NCI-H146 treated with DMSO at 0.1 percent for 48 hours (cell line): Measurements from ENCODE around the gene RPN1.
"Not testable (repeated sequence)": the region's sequence is repeated elsewhere in the genome, so short reads cannot be mapped to it uniquely, and the experiment has no call there.

Experiments
- DNase-seq: peaks from one replicate; lab custom pipeline; 2025; ENCODE audit not compliant: unreplicated experiment; lab: John Stamatoyannopoulos, UW

The RPN1 gene

GRCh38 chr3:128613083-128613829 is 37.4 kb downstream of the RPN1 start:
- no peak for DNase-seq

GRCh38 chr3:128610451-128611070 is 40.1 kb downstream of the RPN1 start:
- no peak for DNase-seq

DNA sequence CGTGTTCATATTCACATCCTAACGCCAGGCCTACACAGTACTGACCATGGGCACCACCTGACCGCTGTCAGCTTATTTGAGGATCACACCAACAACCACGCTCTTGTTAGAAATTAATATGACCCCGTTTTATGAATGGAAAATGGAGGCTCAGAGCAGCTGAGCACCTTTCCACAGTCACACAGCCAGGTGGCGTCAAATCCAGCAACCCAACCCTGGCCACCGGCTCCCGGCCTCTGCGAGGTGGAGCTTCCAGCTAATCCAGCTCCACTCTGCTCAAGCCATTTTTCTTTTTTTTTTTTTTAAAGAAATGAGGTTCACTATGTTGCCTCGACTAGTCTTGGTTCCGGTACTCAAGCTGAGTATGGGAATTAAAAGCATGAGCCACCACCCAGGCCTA is 41.3 kb downstream of the RPN1 start:
- no peak for DNase-seq

GRCh38 chr3:128607710-128608048 is 42.9 kb downstream of the RPN1 start:
- DNase-seq: no peak

DNA sequence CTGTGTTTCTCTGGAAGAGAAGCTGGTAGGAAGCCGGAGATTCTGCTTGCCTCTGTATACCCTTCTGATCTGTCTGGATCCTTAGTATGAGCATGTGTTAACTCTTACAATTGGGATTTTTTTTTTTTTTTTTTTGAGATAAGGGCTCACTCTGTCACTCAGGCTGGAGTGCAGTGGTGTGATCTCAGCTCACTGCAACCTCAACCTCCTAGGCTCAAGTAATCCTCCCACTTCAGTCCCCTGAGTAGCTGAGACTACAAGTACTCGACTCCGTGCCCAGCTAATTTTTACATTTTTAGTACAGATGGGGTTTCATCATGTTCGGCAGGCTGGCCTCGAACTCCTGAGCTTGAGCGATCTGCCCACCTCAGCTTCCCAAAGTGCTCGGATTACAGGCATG is 44.5 kb downstream of the RPN1 start:
- DNase-seq: no peak

DNA sequence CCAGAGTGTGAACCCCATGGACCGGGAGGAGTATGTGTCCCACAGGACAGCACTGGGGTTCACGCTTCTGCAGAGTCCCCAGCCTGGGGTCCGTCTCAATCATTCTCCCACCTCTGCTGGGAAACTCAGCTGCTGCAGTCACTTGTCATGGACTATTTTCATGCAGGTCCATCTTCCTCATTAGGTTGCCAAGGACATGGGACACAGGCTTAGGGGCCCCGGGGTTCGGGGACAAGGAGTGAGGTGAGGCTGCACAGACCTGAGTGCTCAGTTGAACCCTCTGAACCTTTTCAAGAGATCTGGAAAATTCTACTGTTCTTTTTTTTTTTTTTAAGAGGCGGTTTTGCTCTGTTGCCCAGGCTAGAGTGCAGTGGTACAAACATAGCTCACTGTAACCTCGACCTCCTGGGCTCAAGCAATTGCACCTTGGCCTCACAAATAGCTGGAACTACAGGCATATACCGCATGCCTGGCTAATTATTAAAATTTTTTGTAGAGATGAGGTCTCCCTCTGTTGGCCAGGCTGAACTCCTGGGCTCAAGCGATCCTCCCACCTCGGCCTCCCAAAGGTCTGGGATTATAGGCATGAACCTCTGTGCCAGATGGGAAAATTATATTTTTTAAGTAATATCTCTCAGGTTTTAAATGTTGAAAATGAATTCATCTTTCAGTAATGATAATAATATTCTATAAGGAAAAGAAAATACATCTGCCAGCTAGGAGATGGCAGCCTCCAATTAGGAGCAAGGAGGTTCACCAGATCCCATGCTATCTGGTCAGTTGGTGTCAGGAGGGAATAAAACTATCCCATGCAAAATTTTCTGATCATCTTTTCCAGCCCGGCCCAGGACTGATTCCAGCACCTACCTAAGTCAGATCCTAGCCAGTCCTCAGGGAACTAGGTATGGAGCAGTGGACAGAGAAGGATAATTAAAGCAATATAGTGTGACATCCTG is 45.2 kb downstream of the RPN1 start:
- DNase-seq: no peak

DNA sequence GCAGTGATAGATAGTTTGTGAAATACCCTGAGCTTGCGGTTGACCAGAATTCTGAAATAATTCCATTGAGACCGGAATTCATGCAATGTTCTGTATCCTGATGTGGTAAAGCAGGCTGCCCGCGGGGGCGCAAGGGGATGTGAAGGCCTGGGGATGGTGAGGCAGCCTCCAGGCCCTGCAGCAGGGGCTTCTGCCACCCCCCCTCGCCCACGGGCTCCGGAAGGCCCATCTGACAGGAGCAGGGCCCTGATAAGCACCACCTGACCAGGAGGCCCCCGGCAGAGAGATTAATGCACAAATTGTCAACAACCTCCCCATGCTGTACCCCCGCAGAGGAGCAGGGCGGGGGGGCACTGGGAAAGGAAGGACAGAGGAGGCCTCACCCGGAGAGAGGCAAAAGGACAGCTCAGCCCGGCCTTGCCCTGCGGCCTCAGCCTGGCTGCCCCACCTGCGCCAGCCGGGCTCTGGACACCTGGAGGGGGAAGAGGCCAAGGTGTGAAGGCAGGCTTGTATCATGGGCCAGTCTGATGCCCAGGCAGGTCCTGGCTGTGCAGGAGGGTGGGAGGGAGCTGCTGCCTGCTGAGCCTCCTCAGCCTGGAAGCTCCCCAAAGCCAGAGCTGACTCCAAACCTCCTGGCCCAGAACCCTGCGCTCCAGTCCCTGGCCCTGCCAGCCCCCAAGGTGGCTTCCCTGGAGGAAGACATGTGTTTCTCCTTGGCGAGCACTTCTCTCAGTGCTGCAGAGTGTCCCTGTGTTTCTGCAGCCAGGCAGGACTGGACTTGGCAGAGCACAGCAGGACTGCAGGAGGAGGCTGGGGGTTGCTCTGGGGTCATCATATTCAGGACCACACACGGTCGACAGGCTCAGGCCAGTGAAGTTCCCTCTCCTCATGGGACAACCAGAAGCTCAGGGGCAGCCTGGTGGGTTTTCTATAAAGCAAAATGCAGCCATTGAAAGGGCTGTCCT is 46.5 kb downstream of the RPN1 start:
- DNase-seq: no peak

- DNase-seq: no peak
Measured at GRCh38 chr3:128603313-128603712, 47.3 kb downstream of the RPN1 start.

DNA sequence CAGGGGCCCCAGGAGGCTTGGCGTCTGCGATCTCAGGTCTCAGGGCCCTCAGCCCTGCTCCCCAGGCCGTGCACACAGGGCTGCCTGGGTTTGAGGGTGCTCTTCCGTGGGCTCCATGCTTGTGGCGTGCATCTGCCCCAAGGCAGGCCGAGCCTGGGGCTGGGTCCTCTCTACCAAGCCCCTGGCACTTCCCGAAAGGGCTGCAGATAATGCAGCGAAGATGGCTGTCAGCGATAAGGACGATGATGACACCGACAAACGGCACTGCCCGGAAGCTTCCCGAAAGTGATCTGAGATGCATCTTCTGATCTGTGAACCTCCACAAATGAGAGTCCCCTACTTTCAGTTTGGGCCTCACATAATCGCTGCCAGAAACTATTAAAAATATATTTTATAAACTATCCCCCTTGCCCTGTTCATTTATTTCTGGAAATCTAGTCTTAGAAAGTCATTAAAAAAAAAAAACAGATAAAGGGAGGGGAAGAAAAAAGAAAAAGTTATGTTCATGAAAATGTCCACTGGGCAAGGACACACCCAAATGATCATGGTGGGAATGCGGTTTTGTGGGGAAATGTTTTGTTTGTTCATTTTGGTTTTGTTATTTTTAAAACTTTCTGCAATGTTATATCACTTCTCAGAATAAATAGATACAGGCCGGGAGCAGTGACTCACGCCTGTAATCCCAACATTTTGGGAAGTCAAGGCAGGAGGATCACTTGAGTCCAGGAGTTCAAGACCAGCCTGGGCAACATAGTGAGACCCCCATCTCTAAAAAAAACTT is 51.5 kb downstream of the RPN1 start:
- DNase-seq: no peak

GRCh38 chr3:128597900-128598299 is 52.7 kb downstream of the RPN1 start:
- no peak for DNase-seq

DNA sequence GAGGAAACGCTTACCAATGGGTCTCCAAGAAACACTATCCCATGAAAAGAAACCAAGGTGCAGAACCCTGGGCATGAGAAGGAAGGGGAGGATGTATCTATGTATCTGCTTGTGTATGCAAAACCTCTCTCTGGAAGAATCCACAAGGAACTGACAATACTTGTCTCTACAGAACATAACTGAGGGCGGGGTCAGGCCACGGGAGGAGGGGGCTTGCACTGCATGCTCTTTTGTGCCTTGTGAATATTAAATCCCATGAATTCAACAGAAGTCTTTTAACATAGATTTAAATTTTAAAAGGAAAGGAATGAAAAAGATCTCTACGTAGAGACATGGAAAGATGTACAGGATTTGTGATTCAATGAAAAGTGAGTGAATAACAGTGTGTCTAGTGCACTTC is 57.8 kb downstream of the RPN1 start:
- DNase-seq: no peak

- no peak for DNase-seq
Measured at GRCh38 chr3:128591738-128592426, 58.7 kb downstream of the RPN1 start.

DNA sequence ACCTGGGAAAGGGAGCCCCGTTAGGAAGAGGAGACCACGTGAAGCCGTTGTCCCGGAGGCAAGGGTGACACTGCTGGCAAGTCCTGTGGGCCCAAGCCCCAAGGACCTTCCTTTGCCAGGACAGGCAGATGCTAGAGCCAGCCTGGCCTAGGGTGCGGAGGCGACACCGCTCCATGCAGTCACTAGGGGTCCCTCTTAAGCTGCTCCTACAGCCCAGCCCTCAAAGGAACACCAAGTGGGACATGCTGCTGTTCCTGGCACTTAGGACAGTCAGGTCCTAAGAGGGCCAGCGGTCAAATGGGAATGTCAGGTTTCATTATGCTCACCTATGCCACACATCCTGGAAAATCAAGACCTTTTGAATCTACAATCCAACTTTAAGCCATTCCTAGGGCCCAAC is 59.7 kb downstream of the RPN1 start:
- DNase-seq: no peak

- DNase-seq: not testable (repeated sequence)
Measured at GRCh38 chr3:128589985-128590384, 60.6 kb downstream of the RPN1 start.

DNA sequence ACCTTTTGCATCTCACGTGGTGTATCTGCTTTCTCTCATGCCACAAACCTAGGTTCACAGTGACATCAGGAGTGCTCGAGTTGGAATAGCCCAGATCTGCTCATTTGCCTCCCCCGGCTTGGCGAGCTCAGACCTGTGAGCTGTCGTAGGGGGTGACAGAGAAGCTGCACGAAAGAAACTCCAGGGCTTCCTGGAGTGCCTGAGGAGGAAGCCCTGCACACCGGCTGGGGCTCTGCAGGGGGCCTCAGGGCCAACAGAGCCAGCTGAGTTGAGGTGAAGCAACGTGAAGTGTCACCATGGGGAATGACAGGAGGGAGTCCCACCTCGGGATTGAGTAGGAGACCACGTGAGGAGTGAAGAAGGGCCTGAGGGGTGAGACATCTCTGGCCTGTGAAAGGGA is 62.5 kb downstream of the RPN1 start:
- no peak for DNase-seq

DNA sequence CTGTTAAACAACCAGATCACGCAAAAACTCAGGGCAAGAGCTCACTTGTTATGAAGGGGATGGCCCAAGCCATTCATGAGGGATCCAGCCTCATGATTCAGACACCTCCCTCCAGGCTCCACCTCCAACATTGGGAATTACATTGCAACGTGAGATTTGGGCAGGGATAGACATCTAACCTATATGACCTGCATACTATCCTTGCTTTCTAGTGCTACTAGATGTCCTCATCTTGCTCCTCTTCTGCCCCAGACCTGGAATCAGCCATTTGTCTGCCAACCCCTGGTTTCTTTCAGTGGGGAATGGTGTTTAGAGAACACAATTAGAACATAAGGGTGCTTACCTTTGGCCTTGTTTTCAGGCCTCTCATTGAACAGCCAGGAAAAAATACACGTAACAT is 63.2 kb downstream of the RPN1 start:
- DNase-seq: no peak

DNA sequence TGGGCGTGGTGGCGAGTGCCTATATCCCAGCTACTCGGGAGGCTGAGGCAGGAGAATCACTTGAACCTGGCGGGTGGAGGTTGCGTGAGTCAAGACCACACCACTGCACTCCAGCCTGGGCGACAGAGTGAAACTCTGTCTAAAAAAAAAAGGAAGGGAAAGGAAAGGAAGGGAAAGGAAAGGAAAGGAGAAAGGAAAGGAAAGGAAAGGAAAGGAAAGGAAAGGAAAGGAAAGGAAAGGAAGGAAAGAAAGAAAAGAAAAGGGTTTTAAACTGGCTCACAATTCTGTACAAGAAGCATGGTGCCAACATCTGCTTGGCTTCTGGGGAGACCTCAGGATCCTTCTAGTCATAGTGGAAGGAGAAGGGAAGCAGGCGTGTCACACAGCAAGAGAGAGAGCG is 63.7 kb downstream of the RPN1 start:
- not testable (repeated sequence) for DNase-seq

DNA sequence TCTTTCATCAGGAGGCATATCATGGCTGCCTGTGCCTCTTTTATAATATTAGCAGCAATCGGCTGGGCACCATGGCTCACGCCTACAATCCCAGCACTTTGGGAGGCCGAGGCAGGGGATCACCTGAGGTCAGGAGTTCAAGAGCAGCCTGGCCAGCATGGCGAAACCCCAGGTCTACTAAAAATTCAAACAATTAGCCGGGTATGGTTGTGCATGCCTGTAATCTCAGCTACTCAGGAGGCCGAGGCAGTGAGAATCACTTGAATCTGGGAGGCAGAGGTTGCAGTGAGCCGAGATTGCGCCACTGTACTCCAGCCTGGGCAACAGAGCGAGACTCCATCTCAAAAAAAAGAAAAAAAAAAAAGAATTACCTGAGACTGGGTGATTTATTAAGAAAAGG is 64.2 kb downstream of the RPN1 start:
- DNase-seq: not testable (repeated sequence)

- no peak for DNase-seq
Measured at GRCh38 chr3:128585974-128586373, 64.6 kb downstream of the RPN1 start.
